GM19099 (cell line): Measurements from ENCODE around the gene ZNHIT1.

Source experiments
- POLR2A ChIP-seq: IDR thresholded peaks from 3 replicates; pipeline ENCODE4 v1.6.1; 2011; ENCODE audit warnings: low read depth; ENCODE audit not compliant: insufficient read length; ENCODE audit errors: extremely low read depth

The ZNHIT1 gene

GRCh38 chr7:101231644-101232043, 13.7 kb downstream of the ZNHIT1 start:
- no peak for TF ChIP-seq POLR2A

DNA sequence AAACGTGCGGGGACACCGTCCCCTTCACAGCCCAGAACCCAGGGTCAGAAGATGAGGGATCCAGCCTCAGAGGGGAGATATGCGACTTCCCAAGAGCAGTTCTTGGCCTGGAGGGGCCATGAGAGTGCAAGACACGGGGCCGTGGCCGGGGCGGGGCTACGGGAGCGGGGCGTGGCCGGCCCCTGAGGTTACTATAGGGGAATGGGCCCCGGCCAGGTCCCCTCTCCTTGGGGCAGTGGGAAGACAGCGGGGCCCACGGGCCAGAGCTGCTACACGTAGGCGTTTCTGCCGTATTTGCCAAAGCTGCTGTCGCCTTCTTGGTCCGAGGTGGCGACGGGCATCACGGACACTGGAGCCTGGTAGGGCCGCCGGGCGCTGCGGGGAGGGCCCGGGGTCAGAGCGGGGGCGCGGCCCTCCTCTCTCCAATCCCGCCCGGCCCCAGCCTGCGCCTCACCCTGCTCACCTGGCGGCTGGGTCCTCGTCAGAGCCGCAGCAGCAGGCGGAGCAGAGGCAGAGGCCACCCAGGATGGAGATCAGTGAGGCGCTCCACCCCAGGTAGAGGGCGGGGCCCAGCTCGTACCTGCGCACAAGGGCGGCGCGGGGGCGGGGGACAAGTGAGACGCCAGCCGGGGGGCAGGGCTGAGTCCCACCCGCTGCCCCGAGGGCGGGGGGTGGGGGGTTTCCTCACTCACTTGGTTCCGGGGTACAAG, 14.3 kb downstream of the ZNHIT1 start:
- no peak for TF ChIP-seq POLR2A

GRCh38 chr7:101233907-101234547, 16.1 kb downstream of the ZNHIT1 start:
- no peak for TF ChIP-seq POLR2A

GRCh38 chr7:101234636-101235035, 16.7 kb downstream of the ZNHIT1 start:
- TF ChIP-seq POLR2A: no peak

DNA sequence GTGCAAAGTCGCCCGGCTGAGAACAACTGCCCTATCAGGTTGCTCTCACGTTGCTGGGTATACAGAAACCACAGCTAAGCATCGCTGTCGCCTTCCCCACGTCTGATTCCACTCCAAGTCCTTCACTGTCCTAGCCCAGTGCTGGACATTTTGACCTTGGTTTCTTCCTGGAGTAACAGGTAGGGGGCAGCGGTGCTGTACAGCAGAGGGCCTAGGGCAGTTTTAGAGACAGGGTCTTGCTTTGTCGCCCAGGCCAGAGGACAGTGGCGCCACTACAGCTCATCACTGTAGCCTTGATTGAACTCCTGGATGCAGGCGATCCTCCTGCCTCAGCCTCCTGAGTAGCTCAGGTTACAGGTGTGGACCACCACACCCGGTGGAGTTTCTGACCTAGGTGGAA, 17.1 kb downstream of the ZNHIT1 start:
- TF ChIP-seq POLR2A: no peak

DNA sequence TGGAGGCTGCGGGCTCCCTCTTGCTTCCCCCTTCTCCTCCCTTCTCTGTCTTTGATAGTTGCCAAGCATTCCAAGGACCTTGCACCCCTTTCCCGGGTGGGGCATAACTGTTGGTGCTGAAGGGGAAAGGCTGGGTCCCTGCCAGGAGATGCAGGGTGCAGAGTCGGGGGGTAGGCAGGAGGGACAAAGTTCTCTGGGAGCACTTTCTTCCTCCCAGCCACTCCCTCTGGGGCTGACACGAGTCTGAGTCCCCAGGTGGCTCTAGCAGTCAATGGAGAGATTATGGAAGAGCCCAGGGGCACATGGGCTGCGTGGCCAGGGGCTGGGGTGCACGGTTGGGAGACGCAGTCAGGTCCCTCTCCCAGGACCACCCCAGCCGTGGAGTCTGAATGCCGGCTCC, 17.6 kb downstream of the ZNHIT1 start:
- TF ChIP-seq POLR2A: no peak

DNA sequence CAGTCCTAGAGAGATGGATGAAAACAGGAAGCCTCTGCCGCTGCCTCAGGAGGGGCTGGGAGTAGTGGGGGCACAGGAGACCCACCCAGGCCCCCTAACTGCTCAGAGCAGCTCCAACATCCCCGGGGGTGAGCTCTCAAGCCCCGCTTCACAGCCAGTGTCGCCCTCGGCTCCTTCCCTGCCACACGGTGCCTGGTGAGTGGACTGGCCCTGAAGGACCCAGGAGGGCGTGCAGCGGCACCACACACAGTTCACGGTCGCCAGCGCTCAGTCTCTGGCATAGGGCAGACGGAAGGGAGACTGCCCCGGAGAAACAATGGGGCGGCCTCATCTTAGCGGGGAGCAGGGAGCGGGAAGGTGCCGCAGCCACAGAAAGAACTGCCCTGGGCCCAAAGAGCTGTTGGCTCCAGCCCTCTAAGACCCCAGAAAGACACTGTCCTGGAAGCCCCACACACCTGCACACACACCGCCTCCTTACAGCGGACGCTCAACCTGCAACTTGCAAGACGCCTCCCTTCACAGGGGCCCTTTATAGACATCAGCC, 18.4 kb downstream of the ZNHIT1 start:
- no peak for TF ChIP-seq POLR2A

DNA sequence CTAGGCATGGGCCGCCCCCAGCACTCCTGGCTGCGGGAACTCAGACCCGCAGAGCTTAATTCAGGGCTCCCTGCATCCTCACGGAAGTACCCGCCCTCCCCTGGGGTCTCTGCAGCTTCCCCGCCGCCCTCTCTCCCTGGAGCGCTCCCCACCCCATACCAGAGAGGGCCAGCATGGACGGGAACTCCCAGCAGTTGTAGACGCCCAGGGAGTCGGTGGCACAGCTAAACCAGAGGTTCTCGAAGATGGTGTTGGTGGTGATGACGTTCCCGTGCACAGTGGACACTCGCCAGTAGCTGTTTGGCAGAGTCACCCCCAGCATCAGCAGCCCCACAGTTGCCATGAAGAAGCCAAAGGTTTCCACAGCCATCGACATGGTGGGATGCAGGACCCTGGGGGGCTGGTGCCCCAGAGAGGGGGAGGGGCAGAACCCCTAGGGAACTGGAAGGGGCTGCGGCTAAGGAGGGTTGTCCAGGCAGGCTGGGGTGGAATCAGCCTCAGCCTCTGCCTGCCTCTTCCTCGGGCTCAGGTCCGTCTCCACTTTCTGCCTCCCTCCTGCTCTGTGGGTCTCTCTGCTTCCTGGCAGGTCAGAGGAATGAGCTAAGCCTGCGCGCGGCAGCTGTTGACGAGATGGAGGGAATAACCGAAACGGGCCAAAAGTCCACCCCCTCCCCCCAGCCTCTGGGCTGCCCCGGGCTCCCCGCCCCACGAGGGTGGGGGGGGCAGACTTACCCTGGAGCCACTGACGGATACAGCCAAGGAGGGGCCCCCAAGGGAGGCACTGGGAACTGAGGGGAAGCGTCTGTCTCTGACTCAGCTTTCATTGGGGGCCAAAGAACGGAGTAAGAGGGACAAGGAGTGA, 19.5 kb downstream of the ZNHIT1 start, which contains the start of gene CLDN15:
TSS of gene CLDN15 (minus strand) at position 597 of the 862 bp plus-strand sequence. CDS start at position 376, 221 bp downstream.
- TF ChIP-seq POLR2A: no peak

DNA sequence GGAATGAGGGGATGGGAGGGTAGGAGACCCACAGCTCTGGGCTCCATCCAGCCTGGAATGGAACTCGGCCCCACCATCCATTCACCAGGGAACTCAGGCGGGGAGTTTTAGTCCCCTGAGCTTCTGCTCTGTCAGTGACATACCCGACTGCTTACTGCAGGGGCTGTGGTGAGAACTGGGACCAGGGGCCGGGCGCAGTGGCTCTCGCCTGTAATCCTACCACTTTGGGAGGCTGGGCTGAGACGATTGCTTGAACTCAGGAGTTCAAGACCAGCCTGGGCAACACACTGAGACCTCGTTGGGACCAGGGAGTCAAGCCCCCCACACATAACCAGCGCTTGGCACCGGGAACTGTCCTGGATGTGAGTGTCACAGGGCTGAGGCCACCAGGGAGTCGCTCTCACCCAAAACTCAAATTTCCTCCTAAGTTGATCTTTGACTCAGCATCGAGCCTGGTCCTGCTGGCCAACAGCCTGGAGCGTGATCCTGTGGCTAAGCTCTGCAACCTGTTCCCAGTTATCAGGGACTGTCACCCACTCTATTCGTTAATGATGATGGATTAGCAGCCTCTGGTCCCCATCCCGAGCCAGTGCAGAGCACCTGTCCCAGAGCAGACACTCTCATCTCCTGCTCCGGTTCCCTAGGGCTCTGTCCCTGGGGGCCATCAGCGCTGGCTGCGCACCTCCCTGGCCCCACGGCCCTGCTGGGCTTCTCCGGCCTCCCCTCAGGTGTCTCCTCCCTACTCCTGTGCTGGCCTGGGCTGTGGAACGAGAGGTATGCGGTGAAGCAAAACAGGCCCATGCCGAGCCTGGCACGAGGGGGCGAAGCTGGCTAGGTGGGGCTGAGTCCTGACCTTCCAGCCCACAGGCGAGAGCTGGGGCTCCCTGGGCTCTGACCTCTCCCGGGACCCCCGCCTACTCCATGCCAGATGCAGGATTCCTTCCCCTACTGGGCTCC, 20.5 kb downstream of the ZNHIT1 start:
- TF ChIP-seq POLR2A: no peak

- TF ChIP-seq POLR2A: no peak
These were observed 21.4 kb downstream of the ZNHIT1 start for GRCh38 chr7:101239191-101239950.

GRCh38 chr7:101239951-101240220, 21.9 kb downstream of the ZNHIT1 start:
- no peak for TF ChIP-seq POLR2A

DNA sequence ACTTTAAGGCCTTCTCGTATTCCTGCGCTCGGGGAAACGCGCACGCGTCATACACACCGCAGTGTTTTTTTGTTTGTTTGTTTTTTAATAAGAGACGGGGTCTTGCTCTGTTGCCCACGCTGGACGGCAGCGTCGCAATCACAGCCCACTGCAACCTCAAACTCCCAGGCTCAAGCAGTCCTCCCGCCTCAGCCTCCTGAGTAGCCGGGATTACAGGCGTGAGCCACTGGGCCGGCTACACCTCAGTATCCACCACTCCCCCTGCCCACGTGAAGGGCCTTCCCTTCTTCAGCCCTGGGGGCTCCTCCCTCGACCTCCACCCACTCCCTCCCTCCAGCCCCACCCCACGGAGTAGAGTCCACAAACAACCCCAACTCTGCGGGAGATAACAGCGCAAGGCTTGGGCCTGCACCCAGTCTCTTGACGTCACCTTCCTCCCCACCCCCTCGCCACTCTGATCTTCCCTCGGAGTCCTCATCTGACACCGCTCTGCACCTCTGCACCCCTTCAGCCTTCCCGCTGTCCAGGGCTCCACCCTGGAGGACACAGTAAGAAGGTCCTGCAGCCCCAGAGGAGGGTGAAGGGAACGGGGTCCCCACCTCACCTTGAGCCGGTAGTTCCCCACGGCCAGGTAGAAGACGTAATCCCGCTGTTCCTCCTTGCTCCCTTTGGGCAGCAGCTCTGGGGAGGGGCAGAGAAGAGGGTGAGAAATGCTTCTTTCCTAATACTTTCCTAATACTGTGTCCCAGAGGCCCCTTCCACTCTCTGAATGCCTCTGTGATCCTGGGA, 22.5 kb downstream of the ZNHIT1 start:
- no peak for TF ChIP-seq POLR2A

GRCh38 chr7:101241015-101241363, 23.0 kb downstream of the ZNHIT1 start:
- no peak for TF ChIP-seq POLR2A
